Natural killer cell treated with Interleukin-12 subunit alpha and Interleukin-12 subunit beta and Interleukin-15 and Interleukin-18, amount 100 ng/mL, for 72 hours (primary cell): Measurements from ENCODE around the gene MEGF11. TPM values are rescaled to one million over a fixed set of nuclear protein-coding genes. Genes with fewer than 3 reads are reported as not detected.
"Not testable (repeated sequence)": the region's sequence is repeated elsewhere in the genome, so short reads cannot be mapped to it uniquely, and the experiment has no call there.

Experiments used
- ATAC-seq, 2 donors: fragments of 150-1000 bp; cut with Tn5 transposase in 1 of 2; sonication (Bioruptor Pico), chemical (Tn5 transposase) in 1 of 2; 2 replicates each; pipeline ENCODE4 v1.10.0; 2021
- DNase-seq: peaks from one replicate; pipeline ENCODE4 v3.0.0; 2022; ENCODE audit warnings: low spot score
- H3K27ac Mint-ChIP-seq, 2 donors: 1 replicate in 1 of 2; 2 replicates in 1 of 2; pipeline ENCODE4 v1.8.0; 2022; ENCODE audit warnings: mixed read lengths in 2 of 2, mild to moderate bottlenecking in 1 of 2, moderate library complexity in 1 of 2
- H3K27me3 Mint-ChIP-seq, 2 donors: 1 replicate in 1 of 2; 2 replicates in 1 of 2; pipeline ENCODE4 v1.8.0; 2022; ENCODE audit warnings: mixed read lengths in 2 of 2
- H3K36me3 Mint-ChIP-seq: one replicate; pipeline ENCODE4 v1.8.0; 2022; ENCODE audit warnings: mixed read lengths
- H3K4me1 Mint-ChIP-seq, 2 donors: 1 replicate in 1 of 2; 2 replicates in 1 of 2; pipeline ENCODE4 v1.8.0; 2022; ENCODE audit warnings: low read depth in 2 of 2, mixed read lengths in 2 of 2, mild to moderate bottlenecking in 1 of 2
- H3K4me3 Mint-ChIP-seq: one replicate; pipeline ENCODE4 v1.8.0; 2022; ENCODE audit warnings: mixed read lengths
- H3K9me3 Mint-ChIP-seq: 2 replicates; pipeline ENCODE4 v1.8.0; 2022; ENCODE audit warnings: mixed read lengths
- total RNA-seq, 2 donors: library from RNA; stranded (reverse); gene quantifications; one replicate each; pipeline ENCODE4 v1.2.3, GENCODE V29; 2022

MEGF11 gene
- total RNA-seq, 2 donors from 2014 or later, result not detected

GRCh38 chr15:66288093-66288492, 34.5 kb upstream of the MEGF11 start:
- Mint-ChIP-seq H3K4me3 (no peak overlapping the region), H3K9me3 (no peaks in the 10 kb centered on the region), H3K27me3 (no peaks in the 10 kb centered on the region), H3K4me1 (peaks cover 14 to 17% of the 10 kb centered on the region in 2 donors), H3K27ac (no peak overlapping the region), H3K36me3 (no peaks in the 10 kb centered on the region)
- no peak for DNase-seq
- no peak for ATAC-seq

GRCh38 chr15:66287461-66288057, 34.0 kb upstream of the MEGF11 start:
- Mint-ChIP-seq H3K27ac (no peak overlapping the region), H3K4me1 (peaks cover 11 to 16% of the 10 kb centered on the region in 2 donors), H3K27me3 (no peaks in the 10 kb centered on the region), H3K36me3 (no peaks in the 10 kb centered on the region), H3K4me3 (no peak overlapping the region), H3K9me3 (no peaks in the 10 kb centered on the region)
- DNase-seq (no peak), ATAC-seq (no peak)

GRCh38 chr15:66285533-66286280, 32.2 kb upstream of the MEGF11 start:
- H3K27ac Mint-ChIP-seq, result no peak overlapping the region
- no peak for DNase-seq
- H3K36me3 Mint-ChIP-seq, result no peaks in the 10 kb centered on the region
- H3K27me3 Mint-ChIP-seq, result no peaks in the 10 kb centered on the region
- H3K4me1 Mint-ChIP-seq, result peaks cover 0 to 6% of the 10 kb centered on the region in 2 donors
- no peak overlapping the region for H3K4me3 Mint-ChIP-seq
- no peak for ATAC-seq
- H3K9me3 Mint-ChIP-seq, result no peaks in the 10 kb centered on the region

GRCh38 chr15:66284271-66284670, 30.7 kb upstream of the MEGF11 start:
- Mint-ChIP-seq H3K36me3 (no peaks in the 10 kb centered on the region), H3K9me3 (no peaks in the 10 kb centered on the region), H3K27ac (no peak overlapping the region), H3K4me1 (no peaks in the 10 kb centered on the region), H3K4me3 (no peak overlapping the region), H3K27me3 (peaks cover 5 to 11% of the 10 kb centered on the region in 2 donors)
- DNase-seq (no peak), ATAC-seq (no peak)

- Mint-ChIP-seq H3K9me3 (no peaks in the 10 kb centered on the region), H3K4me1 (no peaks in the 10 kb centered on the region), H3K4me3 (no peak overlapping the region), H3K27ac (no peak overlapping the region), H3K27me3 (peaks cover 6 to 12% of the 10 kb centered on the region in 2 donors), H3K36me3 (no peaks in the 10 kb centered on the region)
- ATAC-seq, result no peak
- no peak for DNase-seq
Observed at GRCh38 chr15:66278671-66279070, 25.1 kb upstream of the MEGF11 start.

GRCh38 chr15:66278056-66278455, 24.5 kb upstream of the MEGF11 start:
- ATAC-seq (no peak), DNase-seq (no peak)
- H3K27ac Mint-ChIP-seq, result no peak overlapping the region
- H3K27me3 Mint-ChIP-seq, result peaks cover 6 to 12% of the 10 kb centered on the region in 2 donors
- no peaks in the 10 kb centered on the region for H3K4me1 Mint-ChIP-seq
- H3K4me3 Mint-ChIP-seq, result no peak overlapping the region
- H3K36me3 Mint-ChIP-seq, result no peaks in the 10 kb centered on the region
- H3K9me3 Mint-ChIP-seq, result no peaks in the 10 kb centered on the region

- H3K36me3 Mint-ChIP-seq, result no peaks in the 10 kb centered on the region
- no peaks in the 10 kb centered on the region for H3K9me3 Mint-ChIP-seq
- ATAC-seq, result no peak
- no peak for DNase-seq
- no peak overlapping the region for H3K4me3 Mint-ChIP-seq
- peaks cover 6 to 12% of the 10 kb centered on the region in 2 donors for H3K27me3 Mint-ChIP-seq
- H3K27ac Mint-ChIP-seq, result no peak overlapping the region
- no peaks in the 10 kb centered on the region for H3K4me1 Mint-ChIP-seq
Observed at GRCh38 chr15:66276546-66276945, 23.0 kb upstream of the MEGF11 start.

GRCh38 chr15:66275352-66275751, 21.8 kb upstream of the MEGF11 start:
- no peak overlapping the region for H3K4me3 Mint-ChIP-seq
- H3K27ac Mint-ChIP-seq, result no peak overlapping the region
- H3K4me1 Mint-ChIP-seq, result no peaks in the 10 kb centered on the region
- no peaks in the 10 kb centered on the region for H3K9me3 Mint-ChIP-seq
- DNase-seq (no peak), ATAC-seq (no peak)
- H3K36me3 Mint-ChIP-seq, result no peaks in the 10 kb centered on the region
- peaks cover 6 to 18% of the 10 kb centered on the region in 2 donors for H3K27me3 Mint-ChIP-seq

- DNase-seq (no peak), ATAC-seq (no peak)
- Mint-ChIP-seq H3K27me3 (peaks cover 16 to 31% of the 10 kb centered on the region in 2 donors), H3K4me1 (no peaks in the 10 kb centered on the region), H3K36me3 (no peaks in the 10 kb centered on the region), H3K4me3 (no peak overlapping the region), H3K27ac (no peak overlapping the region), H3K9me3 (no peaks in the 10 kb centered on the region)
Observed at GRCh38 chr15:66270932-66271331, 17.4 kb upstream of the MEGF11 start.

- no peaks in the 10 kb centered on the region for H3K9me3 Mint-ChIP-seq
- H3K27me3 Mint-ChIP-seq, result peaks cover 16 to 31% of the 10 kb centered on the region in 2 donors
- no peak overlapping the region for H3K27ac Mint-ChIP-seq
- no peaks in the 10 kb centered on the region for H3K4me1 Mint-ChIP-seq
- no peak for ATAC-seq
- no peak overlapping the region for H3K4me3 Mint-ChIP-seq
- H3K36me3 Mint-ChIP-seq, result no peaks in the 10 kb centered on the region
- no peak for DNase-seq
Observed at GRCh38 chr15:66269326-66270090, 16.0 kb upstream of the MEGF11 start.

- DNase-seq (no peak), ATAC-seq (no peak)
- H3K27ac Mint-ChIP-seq, result no peak overlapping the region
- peaks cover 33 to 45% of the 10 kb centered on the region in 2 donors for H3K27me3 Mint-ChIP-seq
- no peaks in the 10 kb centered on the region for H3K4me1 Mint-ChIP-seq
- H3K36me3 Mint-ChIP-seq, result peaks cover 5% of the 10 kb centered on the region
- no peaks in the 10 kb centered on the region for H3K9me3 Mint-ChIP-seq
- no peak overlapping the region for H3K4me3 Mint-ChIP-seq
Observed at GRCh38 chr15:66264859-66265513, 11.4 kb upstream of the MEGF11 start.

GRCh38 chr15:66262837-66263236, 9.3 kb upstream of the MEGF11 start:
- not testable (repeated sequence) for ATAC-seq, H3K27ac Mint-ChIP-seq, H3K36me3 Mint-ChIP-seq, H3K4me3 Mint-ChIP-seq, H3K9me3 Mint-ChIP-seq, DNase-seq, H3K4me1 Mint-ChIP-seq
- peaks cover 26 to 39% of the 10 kb centered on the region in 2 donors for H3K27me3 Mint-ChIP-seq

GRCh38 chr15:66261056-66261455, 7.5 kb upstream of the MEGF11 start:
- Mint-ChIP-seq H3K36me3 (peaks cover 5% of the 10 kb centered on the region), H3K4me3 (no peak overlapping the region), H3K4me1 (no peaks in the 10 kb centered on the region), H3K27ac (no peak overlapping the region), H3K27me3 (peaks cover 30 to 43% of the 10 kb centered on the region in 2 donors), H3K9me3 (no peaks in the 10 kb centered on the region)
- no peak for DNase-seq
- no peak for ATAC-seq
